Stimulated activated CD8-positive, alpha-beta memory T cell treated with anti-CD3 and anti-CD28 coated beads, Interleukin-12 subunit alpha, Interleukin-12 subunit beta, amount 100 ng/mL, for 1 hour (primary cell): ENCODE data around the gene CACNA1E.

Source experiments
- DNase-seq: peaks from one replicate; pipeline ENCODE4 v3.0.0-alpha.2; 2020; ENCODE audit warnings: low read depth

CACNA1E gene

GRCh38 chr1:181483285-181484195 lies at the start of gene CACNA1E:
CACNA1E (plus strand) TSS chr1:181483517; CDS start chr1:181483745, 228 bp downstream.
- DNase-seq, result no peak

GRCh38 chr1:181433931-181434330 lies 49.4 kb upstream of the CACNA1E start:
- no peak for DNase-seq

GRCh38 chr1:181438013-181438412 lies 45.3 kb upstream of the CACNA1E start:
- DNase-seq, result no peak

- DNase-seq, result no peak
Observed at GRCh38 chr1:181440510-181440909, 42.8 kb upstream of the CACNA1E start.

GRCh38 chr1:181442181-181442525 lies 41.2 kb upstream of the CACNA1E start:
- no peak for DNase-seq

GRCh38 chr1:181443231-181443853 lies 40.0 kb upstream of the CACNA1E start:
- DNase-seq, result no peak

- no peak for DNase-seq
Observed at GRCh38 chr1:181445436-181445835, 37.9 kb upstream of the CACNA1E start.

- DNase-seq, result no peak
Observed at GRCh38 chr1:181448461-181448860, 34.9 kb upstream of the CACNA1E start.

GRCh38 chr1:181451661-181452230 lies 31.6 kb upstream of the CACNA1E start:
- no peak for DNase-seq

- no peak for DNase-seq
Observed at GRCh38 chr1:181452746-181453145, 30.6 kb upstream of the CACNA1E start.

GRCh38 chr1:181453541-181454201 lies 29.6 kb upstream of the CACNA1E start:
- no peak for DNase-seq

GRCh38 chr1:181456551-181456950 lies 26.8 kb upstream of the CACNA1E start:
- no peak for DNase-seq

GRCh38 chr1:181458419-181458818 lies 24.9 kb upstream of the CACNA1E start:
- DNase-seq, result no peak

GRCh38 chr1:181459067-181459466 lies 24.2 kb upstream of the CACNA1E start:
- DNase-seq, result no peak

- no peak for DNase-seq
Observed at GRCh38 chr1:181469829-181470228, 13.5 kb upstream of the CACNA1E start.

GRCh38 chr1:181475580-181475979 lies 7.7 kb upstream of the CACNA1E start:
- no peak for DNase-seq

GRCh38 chr1:181476581-181476980 lies 6.7 kb upstream of the CACNA1E start:
- no peak for DNase-seq

GRCh38 chr1:181478306-181478705 lies 5.0 kb upstream of the CACNA1E start:
- DNase-seq, result no peak

GRCh38 chr1:181479137-181479745 lies 4.1 kb upstream of the CACNA1E start:
- no peak for DNase-seq

- no peak for DNase-seq
Observed at GRCh38 chr1:181482001-181482430, 1.3 kb upstream of the CACNA1E start.

- no peak for DNase-seq
Observed at GRCh38 chr1:181482521-181483284, 614 bp upstream of the CACNA1E start.
